Effector memory CD4-positive, alpha-beta T cell (primary cell): ENCODE results near the gene PDE4B.

Experiments
- DNase-seq, 3 donors: peaks; one replicate each; pipeline ENCODE4 v3.0.0-alpha.2; 2020
- H3K27ac ChIP-seq: 2 replicates; pipeline ENCODE4 v1.7.0; 2013; ENCODE audit warnings: mild to moderate bottlenecking, low read length, moderate library complexity; ENCODE audit not compliant: insufficient read depth, poor library complexity, severe bottlenecking
- H3K27me3 ChIP-seq: replicated peaks from 2 replicates; pipeline ENCODE4 v1.7.0; 2013; ENCODE audit warnings: mild to moderate bottlenecking, low read length; ENCODE audit not compliant: insufficient read depth, control insufficient read depth, poor library complexity, severe bottlenecking
- H3K36me3 ChIP-seq: 2 replicates; pipeline ENCODE4 v1.7.0; 2013; ENCODE audit warnings: mild to moderate bottlenecking, low read length, moderate library complexity; ENCODE audit not compliant: control insufficient read depth, insufficient read depth
- H3K4me1 ChIP-seq: 2 replicates; pipeline ENCODE4 v1.7.0; 2013; ENCODE audit warnings: low read length, mild to moderate bottlenecking; ENCODE audit not compliant: control insufficient read depth, insufficient read depth, poor library complexity, severe bottlenecking
- H3K4me3 ChIP-seq: 2 replicates; pipeline ENCODE4 v1.7.0; 2013; ENCODE audit warnings: low read length, low read depth, mild to moderate bottlenecking; ENCODE audit not compliant: insufficient read depth, poor library complexity, severe bottlenecking
- H3K9me3 ChIP-seq: 2 replicates; pipeline ENCODE4 v1.7.0; 2013; ENCODE audit warnings: mild to moderate bottlenecking, low read length, moderate library complexity; ENCODE audit not compliant: control insufficient read depth

PDE4B gene

GRCh38 chr1:66265796-66266195, 473.1 kb downstream of the PDE4B start:
- Histone ChIP-seq H3K36me3 (no peaks in the 10 kb centered on the region), H3K4me3 (no peak overlapping the region), H3K27ac (no peak overlapping the region), H3K4me1 (no peaks in the 10 kb centered on the region), H3K9me3 (no peaks in the 10 kb centered on the region), H3K27me3 (no peaks in the 10 kb centered on the region)
- no peak for DNase-seq

GRCh38 chr1:66266350-66266749, 473.7 kb downstream of the PDE4B start:
- Histone ChIP-seq H3K36me3 (no peaks in the 10 kb centered on the region), H3K27me3 (no peaks in the 10 kb centered on the region), H3K9me3 (no peaks in the 10 kb centered on the region), H3K4me3 (no peak overlapping the region), H3K4me1 (no peaks in the 10 kb centered on the region), H3K27ac (no peak overlapping the region)
- DNase-seq = no peak

GRCh38 chr1:66266756-66267155, 474.1 kb downstream of the PDE4B start:
- Histone ChIP-seq H3K4me1 (no peaks in the 10 kb centered on the region), H3K27me3 (no peaks in the 10 kb centered on the region), H3K9me3 (no peaks in the 10 kb centered on the region), H3K27ac (no peak overlapping the region), H3K36me3 (no peaks in the 10 kb centered on the region), H3K4me3 (no peak overlapping the region)
- no peak for DNase-seq

- Histone ChIP-seq H3K27me3 (no peaks in the 10 kb centered on the region), H3K27ac (no peak overlapping the region), H3K4me3 (no peak overlapping the region), H3K9me3 (no peaks in the 10 kb centered on the region), H3K4me1 (no peaks in the 10 kb centered on the region), H3K36me3 (no peaks in the 10 kb centered on the region)
- DNase-seq = no peak
These were observed 474.7 kb downstream of the PDE4B start for GRCh38 chr1:66267201-66267940.

- Histone ChIP-seq H3K4me1 (no peaks in the 10 kb centered on the region), H3K27me3 (no peaks in the 10 kb centered on the region), H3K9me3 (no peaks in the 10 kb centered on the region), H3K36me3 (no peaks in the 10 kb centered on the region), H3K4me3 (no peak overlapping the region), H3K27ac (no peak overlapping the region)
- no peak for DNase-seq
These were observed 476.5 kb downstream of the PDE4B start for GRCh38 chr1:66269222-66269621.

GRCh38 chr1:66270119-66270812, 477.6 kb downstream of the PDE4B start:
- H3K36me3 ChIP-seq = no peaks in the 10 kb centered on the region
- no peak overlapping the region for H3K27ac ChIP-seq
- DNase-seq = no peak
- H3K9me3 ChIP-seq = no peaks in the 10 kb centered on the region
- H3K4me3 ChIP-seq = no peak overlapping the region
- H3K4me1 ChIP-seq = peaks cover 9% of the 10 kb centered on the region
- H3K27me3 ChIP-seq = no peaks in the 10 kb centered on the region

- peaks cover 19% of the 10 kb centered on the region for H3K4me1 ChIP-seq
- no peak overlapping the region for H3K27ac ChIP-seq
- H3K27me3 ChIP-seq = no peaks in the 10 kb centered on the region
- no peak for DNase-seq
- no peaks in the 10 kb centered on the region for H3K36me3 ChIP-seq
- H3K4me3 ChIP-seq = no peak overlapping the region
- no peaks in the 10 kb centered on the region for H3K9me3 ChIP-seq
These were observed 478.7 kb downstream of the PDE4B start for GRCh38 chr1:66271216-66271903.

GRCh38 chr1:66271904-66272254, 479.2 kb downstream of the PDE4B start:
- Histone ChIP-seq H3K27me3 (no peaks in the 10 kb centered on the region), H3K9me3 (no peaks in the 10 kb centered on the region), H3K36me3 (no peaks in the 10 kb centered on the region), H3K4me3 (no peak overlapping the region), H3K4me1 (peaks cover 19% of the 10 kb centered on the region), H3K27ac (no peak overlapping the region)
- DNase-seq = no peak

- DNase-seq = no peak
- Histone ChIP-seq H3K4me3 (no peak overlapping the region), H3K27me3 (no peaks in the 10 kb centered on the region), H3K36me3 (no peaks in the 10 kb centered on the region), H3K9me3 (no peaks in the 10 kb centered on the region), H3K4me1 (peaks cover 25% of the 10 kb centered on the region), H3K27ac (no peak overlapping the region)
These were observed 481.0 kb downstream of the PDE4B start for GRCh38 chr1:66273656-66274055.

GRCh38 chr1:66274634-66275033, 481.9 kb downstream of the PDE4B start:
- Histone ChIP-seq H3K4me1 (peaks cover 26% of the 10 kb centered on the region), H3K4me3 (no peak overlapping the region), H3K27ac (peak overlapping the region; percentile 57), H3K9me3 (no peaks in the 10 kb centered on the region), H3K36me3 (no peaks in the 10 kb centered on the region), H3K27me3 (no peaks in the 10 kb centered on the region)
- DNase-seq = no peak
